Hematopoietic multipotent progenitor cell treated with erythropoietin and hydrocortisone succinate and interleukin-3 and kit ligand, for 15 days (in vitro differentiated cells): ENCODE data around the gene C1orf87.
"Not testable (repeated sequence)": the region's sequence is repeated elsewhere in the genome, so short reads cannot be mapped to it uniquely, and the experiment has no call there.

ENCODE experiments used
- DNase-seq: peaks from one replicate; pipeline ENCODE4 v3.0.0-alpha.2; 2015; ENCODE audit warnings: low spot score

C1orf87 gene

DNA sequence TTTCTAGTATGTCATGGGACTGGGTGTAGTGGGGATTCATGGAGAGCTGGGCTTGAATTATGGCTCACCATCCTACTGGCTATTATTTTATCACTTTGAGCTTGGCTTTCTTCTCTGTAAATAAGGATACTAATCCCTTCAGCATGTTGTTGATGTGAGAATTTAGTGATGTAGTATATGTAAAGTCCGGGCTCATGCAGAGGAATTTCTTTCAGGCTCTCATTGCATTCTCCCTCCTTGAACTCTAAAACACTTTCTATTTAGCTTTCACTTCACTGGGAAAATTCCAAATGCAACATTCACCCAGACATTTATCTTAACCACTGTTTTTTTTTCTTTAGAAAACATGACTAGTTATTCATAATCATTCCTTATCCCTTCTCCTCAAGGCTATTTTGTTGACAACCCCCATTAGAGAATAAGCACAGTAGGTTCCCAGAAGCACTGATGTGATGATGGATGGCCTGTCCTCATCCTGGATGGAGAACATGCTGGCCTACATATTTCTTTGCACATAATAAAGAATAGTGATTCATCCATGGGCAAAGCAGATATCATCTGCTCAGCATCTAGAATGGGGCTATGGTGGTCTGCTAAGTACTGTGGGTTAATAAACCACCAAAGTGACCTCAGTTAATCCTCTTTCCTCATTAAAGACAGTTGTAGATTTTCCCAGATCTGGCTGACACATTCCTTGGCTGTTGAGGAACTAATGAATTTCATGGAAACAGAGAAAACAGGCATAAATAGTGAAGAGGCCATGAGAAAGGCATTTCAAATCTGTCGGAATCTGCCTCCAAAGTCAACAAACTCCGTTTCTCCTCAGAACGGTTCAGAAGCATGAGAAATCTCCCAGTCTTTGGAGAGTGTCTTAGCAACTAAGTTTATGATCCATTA lies 79.0 kb downstream of the C1orf87 start:
- no peak for DNase-seq

DNA sequence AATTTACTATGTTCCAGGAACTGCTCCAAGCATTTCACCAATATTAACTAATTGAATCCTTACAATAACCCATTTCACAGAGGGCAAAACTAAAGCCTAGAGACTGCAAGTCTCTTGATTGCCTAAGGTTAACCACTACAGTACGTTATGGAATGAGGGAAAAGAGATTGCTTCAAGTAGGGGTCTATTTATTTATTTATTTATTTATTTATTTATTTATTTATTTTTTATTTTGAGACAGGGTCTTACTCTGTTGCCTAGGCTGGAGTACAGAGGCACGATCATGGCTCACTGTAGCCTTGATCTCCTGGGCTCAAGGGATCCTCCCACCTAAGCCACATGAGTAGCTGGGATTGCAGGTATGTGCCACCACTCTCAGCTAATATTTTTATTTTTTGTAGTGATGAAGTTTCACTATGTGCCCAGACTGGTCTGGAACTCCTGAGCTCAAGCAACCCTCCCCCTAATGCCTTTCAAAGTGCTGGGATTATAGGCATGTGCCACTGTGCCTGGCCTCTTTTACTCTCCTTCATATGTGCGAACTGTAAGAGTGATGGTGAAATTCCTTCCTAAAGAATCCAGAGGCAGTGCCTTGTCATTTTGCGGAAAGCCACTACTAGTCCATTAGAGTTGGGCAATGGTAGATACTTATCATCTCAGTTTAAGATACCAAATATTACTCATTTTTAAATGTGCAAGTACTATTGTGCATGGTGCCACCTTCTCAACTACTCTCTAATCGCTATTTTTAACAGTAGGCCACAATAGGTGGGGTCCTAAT lies 81.3 kb downstream of the C1orf87 start:
- no peak for DNase-seq

DNA sequence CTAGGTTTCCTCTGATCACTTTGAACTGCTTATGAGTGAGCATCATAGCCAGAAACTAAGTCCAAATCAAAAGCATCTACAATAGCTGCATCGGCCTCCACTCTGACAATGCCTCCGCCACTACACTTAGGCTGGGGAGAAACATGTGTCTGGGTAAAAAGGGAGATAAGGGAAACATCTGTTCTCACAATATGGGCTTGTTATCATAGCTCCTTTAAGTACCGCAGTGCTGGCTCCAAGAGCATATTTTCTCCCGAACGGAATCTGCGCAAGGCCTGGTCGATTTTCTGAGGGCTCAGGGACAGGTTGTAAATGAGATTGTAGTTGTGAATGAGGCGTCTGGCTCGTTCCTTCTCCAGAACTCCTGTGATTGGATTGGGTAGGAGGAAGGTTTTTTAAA lies 83.1 kb downstream of the C1orf87 start:
- DNase-seq, result no peak

DNA sequence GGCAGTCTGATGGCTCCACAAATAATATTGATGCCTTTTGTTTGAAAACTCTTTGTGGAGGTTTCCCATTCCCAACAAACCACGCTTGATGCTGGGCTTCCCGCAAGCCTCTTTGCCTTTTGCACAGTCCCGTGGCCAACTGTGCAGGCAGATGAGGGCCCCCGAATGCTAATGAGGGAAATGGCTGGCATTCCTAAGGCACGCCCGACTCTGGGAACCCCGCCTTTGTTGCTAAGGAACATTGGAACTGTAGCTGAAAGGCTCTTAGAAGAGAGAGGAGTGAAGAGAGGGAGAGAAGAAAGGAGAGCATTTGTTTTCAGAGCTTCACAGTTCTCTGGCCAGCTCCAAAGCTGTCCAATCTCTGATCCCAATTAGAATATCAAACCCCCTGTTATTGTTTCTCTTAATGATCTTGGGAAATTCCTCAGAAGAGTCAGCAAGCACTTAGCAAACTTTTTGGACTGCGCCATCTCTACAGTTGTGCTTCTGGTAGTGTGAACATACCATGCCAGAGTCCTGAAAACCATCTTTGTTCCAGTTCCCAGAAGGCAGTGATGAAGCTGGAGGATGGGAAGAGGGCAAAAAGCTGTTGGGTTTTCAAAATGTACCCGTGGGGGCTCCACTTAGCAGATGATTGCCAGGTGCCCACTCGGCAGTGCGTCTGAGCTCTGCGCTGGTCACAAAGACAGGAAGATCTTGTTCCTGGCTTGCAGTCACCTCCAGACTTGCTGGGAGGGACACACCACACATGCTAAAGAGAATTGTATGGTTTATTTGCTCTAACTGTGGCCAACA lies 86.9 kb downstream of the C1orf87 start:
- no peak for DNase-seq

DNA sequence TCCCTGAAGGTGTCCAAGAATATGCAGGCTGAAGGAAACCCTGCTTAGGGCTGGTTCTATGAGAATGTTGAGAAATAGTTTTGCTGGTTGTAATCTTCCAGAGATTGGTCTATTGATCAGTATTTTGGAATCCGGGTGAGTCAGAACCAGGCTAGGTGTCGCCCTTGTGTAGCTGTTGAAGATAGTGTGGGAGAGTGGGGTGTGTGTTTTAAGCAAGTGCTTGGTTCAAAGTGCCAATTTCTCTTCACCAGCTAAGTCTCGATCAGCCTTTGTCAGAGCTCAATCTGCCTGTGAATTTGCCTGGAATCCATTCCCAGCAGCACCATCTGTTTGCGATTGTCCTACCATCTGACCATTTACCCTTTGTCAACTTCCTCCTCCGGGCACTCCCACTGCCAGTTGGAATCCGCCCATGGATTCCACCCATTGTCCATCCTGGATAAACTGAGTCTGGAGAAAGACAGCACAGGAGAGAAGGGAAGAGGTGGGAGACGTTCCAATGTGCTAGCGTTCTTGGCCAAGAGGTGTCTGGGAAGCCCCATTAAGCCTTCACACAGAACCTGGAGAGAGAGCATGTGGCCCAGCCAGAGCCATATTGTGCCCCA lies 87.6 kb downstream of the C1orf87 start:
- DNase-seq, result no peak

DNA sequence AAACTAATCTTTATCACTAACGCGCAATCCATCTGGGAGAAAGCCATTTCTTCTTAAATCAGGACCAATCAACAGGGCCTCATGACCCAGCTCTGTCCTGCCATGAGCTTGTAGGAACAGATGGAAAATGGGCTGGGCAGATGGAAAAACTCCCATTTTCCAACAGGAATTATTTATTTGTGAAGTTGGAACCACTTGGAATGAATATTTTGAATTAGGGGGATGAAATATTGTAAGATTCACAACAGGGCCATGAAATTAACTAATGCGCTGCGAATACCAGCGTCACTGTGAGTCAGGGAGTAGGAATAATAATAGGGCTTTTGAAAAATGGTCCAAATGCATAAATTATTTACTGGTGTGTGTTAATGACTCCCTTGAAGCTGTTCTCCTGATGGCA lies 93.9 kb downstream of the C1orf87 start:
- no peak for DNase-seq

DNA sequence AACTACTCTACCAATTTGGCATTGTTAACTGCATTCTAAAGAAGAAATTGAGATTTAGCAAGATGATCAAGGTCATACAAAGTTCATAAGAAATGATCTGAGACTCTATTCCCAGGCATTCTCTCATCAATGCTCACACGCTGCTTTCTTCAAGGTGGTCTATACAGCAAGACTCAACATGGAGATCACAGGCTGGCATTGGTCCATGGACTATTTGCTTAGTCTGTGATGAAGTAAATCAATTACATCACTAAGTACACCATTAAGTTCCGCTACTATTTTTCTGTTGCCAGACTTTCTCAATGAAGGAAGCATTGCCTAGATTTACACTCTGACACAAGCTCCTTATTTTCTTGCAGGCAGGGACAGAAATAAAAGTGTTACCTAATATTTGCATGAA lies 95.1 kb downstream of the C1orf87 start:
- DNase-seq, result no peak

DNA sequence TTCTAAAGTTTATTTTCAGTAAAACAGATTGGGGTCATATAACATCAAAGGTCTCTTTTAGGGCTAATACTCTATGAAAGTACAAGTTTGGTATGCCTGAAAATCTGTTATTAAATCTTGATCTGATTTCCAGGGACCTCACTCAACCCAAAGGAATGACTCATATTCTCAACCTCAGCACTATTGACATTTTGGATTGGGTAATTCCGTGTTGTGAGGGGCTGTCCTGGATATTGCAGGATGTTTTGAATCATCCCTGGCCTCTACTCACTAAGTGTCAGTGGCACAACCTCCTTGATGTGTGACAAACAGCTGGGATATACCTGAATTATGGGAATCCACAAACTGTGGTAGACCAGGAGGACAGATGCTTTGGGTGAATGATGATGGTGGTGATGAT lies 95.5 kb downstream of the C1orf87 start:
- no peak for DNase-seq

DNA sequence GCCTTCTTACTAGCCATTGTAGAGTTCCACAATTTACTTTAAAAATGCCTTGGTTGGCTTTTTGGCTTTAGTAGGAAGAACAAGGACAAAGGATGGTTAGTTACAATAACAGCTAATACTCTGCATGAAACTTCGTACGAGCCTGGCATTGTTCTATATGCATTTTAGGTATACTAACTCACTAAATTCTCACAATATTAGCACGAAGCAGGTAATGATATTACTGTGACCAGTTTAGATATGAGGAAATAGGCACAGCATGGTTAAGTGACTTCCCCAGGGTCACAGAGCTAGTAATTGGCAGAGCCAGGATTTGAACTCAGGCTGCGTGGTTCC lies 96.5 kb downstream of the C1orf87 start:
- DNase-seq, result no peak

DNA sequence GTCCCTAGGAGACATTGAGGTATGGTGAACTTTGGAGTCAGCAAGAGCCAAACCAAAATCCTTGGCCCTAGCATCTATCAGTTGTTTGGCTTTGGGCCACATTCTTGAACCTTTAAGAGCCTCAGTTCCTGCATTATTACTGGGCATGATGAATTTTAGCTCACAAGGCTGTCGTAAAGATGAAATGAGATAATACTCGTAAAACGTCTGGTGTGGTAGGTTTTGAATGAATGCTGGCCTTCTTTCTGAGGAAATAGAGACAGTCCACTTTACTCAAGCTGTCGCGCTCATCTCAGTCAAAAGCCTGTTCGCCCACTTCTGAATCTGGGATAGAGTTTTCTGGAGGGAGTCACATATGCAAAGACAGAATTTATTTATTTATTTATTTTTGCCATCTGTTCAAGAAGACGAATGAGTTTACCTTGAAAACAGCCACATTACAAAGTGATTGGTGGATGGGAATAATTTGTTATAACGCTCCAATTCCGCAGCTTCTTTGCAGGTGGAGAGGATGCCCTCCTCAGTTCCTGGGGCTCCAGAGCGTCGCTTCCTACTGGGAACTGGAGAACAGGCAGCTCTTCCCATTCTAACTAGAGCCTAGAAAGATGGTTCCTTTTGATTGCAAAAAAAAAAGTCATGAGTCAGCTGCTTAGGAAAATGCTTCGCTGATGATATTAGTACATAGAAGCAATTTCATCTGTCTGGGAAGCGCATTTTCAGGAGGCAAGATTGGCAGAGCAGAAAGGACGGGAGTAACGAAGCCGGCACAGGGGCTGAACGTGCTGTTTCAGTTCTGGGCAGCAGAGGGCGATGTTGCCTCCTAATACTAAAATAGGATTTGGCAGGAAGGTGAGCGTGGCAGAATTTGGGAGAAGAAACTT lies 97.1 kb downstream of the C1orf87 start:
- DNase-seq, result peak; percentile 36

DNA sequence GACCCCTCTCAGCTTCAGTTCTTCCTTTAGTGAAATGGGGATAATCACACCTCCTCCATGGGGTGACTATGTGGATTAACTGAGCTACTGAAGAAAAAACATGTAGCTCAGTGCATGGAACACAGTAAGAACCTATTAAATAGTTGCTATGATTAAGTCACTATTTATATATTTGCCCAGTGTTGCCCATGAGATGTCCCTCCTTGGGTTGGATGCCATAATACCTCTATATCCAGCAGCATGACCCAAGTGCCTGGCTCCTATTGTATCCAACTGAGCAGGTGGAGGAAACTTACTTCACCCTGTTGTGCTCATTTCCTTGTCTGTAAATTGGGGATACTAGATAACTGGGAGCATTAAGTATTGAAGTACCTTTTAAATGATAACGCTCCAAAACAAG lies 99.9 kb downstream of the C1orf87 start:
- DNase-seq, result no peak

DNA sequence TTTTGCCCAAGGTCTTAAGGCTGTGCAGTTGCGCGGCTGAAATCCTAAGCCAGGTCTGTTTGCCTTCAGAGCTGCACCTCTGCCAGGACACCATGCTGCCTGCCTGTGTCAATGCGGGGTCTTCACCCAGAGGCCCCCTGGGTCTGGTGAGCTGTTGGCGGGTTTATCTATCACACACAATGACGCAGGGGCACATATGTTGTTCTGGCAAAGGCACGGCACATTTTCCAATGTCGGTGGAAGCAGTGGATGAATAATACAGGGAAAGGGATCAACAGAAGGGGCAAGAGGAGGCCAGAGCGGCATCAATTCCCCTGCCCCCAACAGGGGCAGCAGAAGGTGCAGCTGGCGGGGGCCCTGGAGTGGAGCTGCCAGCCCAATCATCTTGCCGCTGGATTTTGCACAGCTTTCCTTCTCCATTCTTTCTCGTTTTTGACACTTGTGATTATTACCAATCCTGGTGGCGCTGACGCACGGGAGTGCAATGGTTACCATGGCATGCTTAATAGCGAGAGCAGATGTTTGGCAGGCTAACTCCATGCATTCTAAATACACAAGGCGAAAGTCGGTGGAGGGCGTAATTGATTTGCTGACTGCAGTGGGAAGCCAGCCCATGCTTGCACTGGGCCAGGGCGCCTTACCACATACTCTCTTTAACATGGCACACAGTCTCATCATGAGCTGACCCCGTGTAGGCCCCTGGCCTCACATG lies 101.2 kb downstream of the C1orf87 start:
- DNase-seq, result no peak

DNA sequence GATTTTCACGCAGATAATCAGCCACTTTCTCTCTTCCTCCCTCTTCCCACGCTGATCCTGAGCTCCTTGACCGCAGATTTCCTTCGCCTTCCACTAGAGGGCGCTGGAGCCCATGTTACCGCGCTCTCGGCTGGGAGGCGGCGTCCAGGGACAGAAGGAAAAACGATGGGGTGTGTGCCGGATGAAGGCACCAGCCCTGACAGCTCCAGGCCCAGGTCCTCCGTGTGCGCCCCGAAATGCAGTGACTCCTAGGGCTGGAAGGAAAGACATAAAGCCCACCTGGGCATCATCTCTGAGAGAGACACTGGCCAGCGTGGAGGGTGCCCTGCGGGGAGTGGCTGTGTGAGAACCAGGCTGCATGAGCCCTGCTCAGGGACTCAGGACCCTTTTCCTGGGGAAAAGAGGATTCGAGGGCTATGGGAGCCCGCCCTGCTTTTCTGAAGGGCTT lies 102.1 kb downstream of the C1orf87 start:
- peak; percentile 53 for DNase-seq

DNA sequence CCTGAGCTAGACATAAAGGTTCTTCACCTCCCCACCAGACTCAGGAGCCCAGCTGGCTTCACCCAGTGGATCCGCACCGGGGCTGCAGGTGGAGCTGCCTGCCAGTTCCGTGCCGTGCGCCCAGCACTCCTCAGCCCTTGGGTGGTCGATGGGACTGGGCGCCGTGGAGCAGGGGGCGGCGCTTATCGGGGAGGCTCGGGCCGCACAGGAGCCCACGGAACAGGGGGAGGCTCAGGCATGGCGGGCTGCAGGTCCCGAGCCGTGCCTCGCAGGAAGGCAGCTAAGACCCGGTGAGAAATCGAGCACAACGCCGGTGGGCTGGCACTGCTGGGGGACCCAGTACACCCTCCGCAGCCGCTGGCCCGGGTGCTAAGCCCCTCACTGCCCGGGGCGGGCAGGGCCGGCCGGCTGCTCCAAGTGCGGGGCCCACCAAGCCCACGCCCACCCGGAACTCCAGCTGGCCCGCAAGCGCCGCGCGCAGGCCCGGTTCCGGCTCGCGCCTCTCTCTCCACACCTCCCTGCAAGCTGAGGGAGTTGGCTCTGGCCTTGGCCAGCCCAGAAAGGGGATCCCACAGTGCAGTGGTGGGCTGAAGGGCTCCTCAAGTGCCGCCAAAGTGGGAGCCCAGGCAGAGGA lies 103.9 kb downstream of the C1orf87 start:
- DNase-seq, result not testable (repeated sequence)

DNA sequence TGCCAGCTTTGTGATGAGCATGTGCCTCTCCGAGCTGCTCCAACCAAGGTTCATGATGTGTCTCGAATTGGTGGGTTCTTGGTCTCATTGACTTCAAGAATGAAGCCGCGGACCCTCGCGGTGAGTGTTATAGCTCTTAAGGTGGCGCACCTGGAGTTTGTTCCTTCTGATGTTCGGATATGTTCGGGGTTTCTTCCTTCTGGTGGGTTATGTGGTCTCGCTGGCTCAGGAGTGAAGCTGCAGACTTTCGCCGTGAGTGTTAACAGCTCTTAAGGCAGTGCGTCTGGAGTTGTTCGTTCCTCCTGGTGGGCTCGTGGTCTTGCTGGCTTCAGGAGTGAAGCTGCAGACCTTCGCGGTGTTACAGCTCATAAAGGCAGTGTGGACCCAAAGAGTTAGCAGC lies 104.8 kb downstream of the C1orf87 start:
- not testable (repeated sequence) for DNase-seq

DNA sequence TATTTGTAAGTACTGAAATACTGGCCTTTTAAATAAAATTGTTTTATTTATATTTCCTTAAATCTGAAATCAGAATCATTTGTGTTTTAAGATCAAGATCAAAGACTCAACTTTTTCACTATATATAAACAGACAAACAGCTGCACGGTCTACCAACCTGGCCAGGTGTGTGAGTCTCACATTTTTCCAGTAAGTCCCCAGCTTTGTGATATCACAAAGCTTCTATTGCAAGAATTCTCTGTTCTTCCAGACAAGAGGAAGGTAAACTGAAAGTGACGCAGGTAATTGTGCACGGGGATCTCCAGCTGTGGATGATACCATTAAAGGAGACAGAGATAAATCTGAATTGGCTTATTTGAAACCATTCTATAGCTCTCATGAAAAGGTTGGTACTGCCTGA lies 105.8 kb downstream of the C1orf87 start:
- DNase-seq, result no peak

DNA sequence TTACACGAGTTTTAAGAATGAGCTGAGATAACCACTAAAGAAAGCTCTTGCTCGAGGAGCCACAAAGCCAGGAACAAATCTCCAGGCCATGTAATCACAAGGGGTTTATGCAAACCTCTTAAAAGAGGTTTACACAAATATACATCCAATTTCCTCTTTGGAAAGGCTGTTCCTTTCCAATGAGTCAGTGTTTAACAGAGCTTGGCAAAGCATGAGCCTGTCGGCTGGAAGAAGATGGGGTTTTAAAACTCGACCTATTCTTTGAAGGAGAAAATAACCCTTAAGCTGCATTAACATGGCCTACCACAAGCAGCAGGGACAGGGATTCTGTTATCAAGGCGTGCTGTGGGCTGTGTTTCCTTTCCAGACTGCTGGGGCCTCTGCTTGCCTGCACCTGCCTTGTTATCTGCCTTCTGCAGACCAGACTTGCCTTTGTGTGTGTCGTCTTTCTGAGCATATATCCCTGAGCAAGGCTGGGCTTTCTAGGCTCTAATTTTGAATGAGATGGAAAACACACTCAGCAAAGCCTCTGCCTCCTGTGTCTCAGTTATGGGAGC lies 106.4 kb downstream of the C1orf87 start:
- peak; percentile 12 for DNase-seq

DNA sequence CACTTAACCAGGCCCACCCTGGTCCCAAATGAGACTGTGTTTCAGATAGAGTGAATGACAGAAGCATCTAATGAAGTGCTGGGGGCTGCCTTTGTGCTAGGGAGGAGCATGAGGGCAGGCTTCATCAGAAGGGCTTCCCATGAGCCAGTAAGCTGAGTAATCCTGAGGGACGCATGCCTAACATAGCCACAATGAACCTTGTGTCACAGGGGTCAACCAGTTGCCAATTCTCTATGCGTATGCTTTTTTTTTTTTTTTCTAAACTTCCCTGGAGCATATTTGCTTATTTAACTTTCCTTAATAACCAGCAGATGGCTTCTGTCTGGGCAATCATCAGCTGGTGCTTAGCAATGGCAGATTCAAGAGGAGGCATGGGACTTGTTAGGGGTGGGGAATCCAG lies 121.5 kb downstream of the C1orf87 start:
- no peak for DNase-seq

DNA sequence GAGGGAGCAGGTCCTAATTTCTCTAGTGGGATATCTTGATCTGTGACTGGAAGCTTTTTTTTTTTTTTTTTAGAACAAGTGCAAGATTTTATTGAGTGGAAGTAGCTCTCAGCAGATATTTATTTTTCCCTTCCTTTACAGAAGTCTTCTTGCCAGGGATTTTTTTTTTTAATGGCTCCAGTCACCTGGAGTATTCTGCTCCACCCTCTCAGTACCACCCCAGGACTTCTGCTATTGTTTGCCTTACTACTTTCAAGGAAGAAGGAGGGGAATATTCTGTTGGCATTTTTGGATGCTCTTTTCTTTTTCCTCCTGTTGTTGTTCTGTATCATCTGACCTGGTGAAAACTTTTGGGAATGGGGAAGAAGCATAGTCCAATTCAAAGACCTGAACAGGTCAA lies 123.9 kb downstream of the C1orf87 start:
- DNase-seq, result no peak

DNA sequence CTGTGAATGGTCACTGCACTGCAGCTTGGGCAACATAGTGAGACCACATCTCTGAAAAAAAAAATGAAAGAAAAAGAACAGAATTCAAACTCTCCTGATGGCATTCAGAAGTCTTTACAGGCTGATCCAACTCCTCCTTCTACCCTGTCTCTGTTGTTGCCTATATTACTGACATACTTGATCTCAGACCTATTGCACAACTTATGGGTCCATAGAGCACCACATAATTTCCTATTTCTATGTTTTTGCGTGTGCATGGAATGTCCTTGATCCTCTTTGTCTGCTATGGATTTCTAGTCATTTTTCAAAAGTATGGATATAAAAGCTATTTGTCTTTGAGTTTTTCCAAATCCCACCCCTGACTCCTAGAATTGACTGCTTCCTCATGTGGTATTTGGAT lies 124.6 kb downstream of the C1orf87 start:
- no peak for DNase-seq
